Measurements from ENCODE around the gene CENPA.

GRCh38 chr2:26763019-26763418, 22.8 kb upstream of the CENPA start:
- no peak for TF ChIP-seq POLR2A (IDR thresholded peaks at IDR 0.05)
- no peak for TF ChIP-seq CTCF (IDR thresholded peaks at IDR 0.05)
- TF ChIP-seq EP300 (IDR thresholded peaks at IDR 0.05) = no peak

Measured in tibial nerve (tissue), 4 donors.